ENCODE results near the gene PACSIN3.

The PACSIN3 gene

DNA sequence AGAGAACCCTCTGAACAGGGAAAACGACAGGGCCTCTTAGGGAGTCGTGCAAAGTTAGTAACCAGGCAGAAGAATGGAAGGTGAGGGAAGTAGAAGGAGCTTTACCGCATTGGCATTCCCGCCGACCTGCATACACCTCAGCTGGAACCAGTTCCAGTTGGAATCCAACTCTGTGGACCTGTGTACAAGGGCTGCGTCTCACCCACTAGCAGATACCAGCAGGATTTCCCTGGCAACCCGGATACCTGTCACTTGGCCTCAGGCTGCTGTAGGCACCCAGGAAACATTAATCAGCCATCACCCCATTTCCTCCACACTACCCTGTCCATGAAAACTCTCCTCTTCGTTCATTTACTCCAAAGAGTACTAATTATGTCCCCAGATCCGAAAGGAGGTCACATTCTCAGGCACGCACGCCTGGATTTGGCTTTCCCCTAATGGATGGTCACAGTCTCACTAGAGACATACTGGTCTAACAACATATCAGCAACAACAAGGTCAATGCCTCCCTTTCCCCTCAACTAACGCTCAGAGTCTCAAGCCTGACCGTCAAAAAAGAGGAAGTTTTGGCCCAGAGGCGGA is 10.4 kb downstream of the PACSIN3 start:
- no peak for DNase-seq

DNA sequence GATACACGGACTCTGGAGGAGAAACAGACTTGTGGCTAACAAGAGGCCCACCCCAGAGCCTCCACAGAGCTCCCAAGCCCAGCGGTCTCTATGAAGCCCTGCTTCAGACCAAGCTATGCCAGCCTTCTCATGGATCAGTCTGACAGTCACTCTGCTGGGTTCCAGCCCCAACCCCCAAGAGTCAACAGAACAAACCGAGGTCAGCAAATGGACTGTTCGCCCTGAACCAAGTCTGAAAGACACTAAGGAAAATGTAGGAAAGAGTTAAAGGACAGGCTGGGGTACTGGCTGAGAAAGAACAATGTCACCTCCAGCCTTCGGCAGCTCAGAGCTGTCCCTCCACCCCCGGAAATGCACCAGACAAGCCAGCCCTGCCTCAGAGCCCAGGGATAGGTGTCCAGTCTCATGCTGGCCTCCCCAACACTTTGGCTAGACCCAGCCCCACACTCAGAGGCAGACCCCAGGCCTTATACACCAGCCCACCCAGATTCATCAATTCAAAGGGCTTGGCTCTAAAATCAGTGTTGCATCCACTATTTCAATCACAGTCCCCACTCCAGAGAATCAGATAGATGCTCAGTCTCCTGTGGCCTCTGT is 13.4 kb downstream of the PACSIN3 start:
- no peak for DNase-seq

DNA sequence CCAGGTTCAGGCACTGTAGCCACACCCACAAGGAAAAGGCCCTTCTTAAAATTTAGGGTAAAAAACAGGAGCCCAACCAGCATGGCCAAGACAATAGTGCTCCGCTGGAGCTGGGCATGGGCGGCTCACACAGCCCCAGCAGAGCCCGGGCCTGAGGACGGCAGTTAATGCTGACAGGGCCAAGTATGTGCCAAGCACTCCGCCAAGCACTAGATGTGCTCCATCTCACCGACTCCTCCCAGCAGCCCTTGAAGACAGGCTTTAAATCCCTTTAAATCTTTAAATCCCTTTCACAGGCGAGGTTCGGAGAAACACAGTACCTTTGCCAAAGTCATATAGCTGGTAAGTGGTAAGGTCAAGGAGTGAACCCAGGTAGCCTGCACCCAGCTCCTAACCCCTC is 14.4 kb downstream of the PACSIN3 start:
- no peak for DNase-seq

DNA sequence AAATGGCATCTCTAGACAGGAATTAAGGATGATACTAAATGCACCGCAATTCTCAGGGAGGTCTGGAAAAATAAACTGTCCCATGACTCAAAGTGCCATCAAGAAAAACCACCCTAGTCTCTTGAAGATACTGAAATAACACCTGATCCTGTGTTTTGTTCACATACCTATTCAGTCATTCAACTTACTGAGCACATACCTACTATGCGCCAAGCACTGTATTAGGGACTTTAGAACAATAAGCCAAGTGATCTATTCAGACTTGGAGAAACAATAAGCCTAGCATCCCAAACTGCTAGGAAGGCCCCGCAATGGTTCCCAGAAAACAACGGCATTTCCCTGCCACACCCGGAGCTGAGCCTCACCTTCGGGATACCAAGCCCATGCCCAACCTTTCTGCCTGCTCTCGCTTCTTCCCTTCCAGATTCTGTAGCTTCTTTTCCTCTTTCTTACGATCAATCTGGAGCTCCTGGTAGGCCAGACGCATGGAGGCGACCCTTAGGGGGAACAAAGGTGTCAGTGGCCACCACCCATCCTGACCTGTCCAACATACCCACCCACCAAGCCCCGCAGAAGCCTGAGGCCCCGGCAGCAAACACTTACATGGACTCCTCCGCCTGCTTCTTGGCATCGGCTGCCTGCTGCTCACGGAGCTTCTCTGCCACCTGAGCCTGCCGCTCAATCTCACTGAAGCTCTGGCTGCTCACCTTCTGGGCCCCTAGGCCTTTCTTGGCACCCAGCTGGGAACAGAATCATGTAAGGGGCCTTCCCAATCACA is 15.0 kb downstream of the PACSIN3 start:
- no peak for DNase-seq

DNA sequence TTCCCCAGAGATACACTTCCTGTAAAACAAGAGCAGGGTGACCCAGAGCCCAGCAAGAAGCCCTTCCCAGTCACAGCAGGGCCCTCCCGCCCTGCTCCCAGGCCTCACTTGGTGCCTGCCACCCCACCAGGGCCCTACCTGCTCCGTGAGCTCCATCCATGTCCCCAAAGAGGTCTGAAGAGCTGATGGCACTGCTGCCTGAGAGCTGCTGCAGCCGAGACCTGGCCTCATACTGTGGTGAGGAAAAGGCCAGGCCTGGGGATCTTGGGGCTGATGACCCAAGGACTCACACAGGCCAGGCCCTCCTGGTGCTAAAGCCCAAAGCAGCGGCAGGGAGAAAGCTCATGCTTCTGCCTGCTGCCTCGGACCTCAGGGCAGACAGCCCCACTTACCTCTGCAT is 19.9 kb downstream of the PACSIN3 start:
- DNase-seq = no peak

DNA sequence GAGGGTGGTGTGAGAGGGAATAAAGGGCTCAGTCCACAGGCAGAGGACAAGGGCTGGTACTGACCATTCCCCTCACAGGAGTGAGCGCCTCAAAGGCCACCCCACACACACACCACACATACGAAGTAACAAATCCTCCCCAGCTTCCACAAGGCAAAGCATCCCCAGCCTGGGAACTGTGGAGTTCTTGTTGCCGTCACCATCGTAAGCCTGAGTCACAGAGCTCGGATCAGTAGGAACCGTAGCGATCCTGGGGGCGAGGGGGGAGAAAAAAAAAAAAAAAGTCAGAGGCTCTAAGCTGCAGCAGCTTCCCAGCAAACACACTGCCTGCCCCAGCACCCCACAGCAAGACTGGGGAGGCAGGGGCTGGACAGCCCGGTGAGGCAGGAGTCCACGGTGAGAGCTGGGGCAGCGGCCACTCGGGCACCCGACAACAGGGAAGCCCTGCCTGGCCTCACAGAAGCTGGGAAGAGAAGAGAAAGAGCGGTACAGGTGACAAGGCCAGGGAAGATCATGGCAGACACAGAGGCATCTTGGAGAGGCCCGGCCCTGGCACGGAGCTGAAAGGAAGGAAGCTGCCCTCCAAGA is 20.9 kb downstream of the PACSIN3 start:
- DNase-seq = no peak

DNA sequence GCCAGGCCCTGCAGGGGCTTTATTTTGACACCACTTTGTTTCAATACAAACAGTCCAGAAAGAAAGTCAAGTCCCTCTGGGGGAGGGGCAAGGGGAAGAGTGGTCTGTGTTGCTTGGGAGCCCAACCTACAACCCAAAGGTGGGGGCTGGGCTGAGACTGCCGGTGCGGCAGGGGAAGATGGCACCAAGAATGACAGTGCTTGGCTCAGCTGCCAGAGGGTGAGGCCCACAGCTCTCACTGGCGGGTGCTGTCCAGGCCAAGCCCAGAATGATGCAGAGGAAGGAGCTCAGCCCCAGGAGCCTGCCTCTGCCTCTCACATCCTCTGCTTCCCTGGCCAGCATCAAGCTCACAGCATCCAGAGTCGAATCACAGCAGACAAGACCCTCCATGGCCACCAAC is 21.9 kb downstream of the PACSIN3 start:
- no peak for DNase-seq

DNA sequence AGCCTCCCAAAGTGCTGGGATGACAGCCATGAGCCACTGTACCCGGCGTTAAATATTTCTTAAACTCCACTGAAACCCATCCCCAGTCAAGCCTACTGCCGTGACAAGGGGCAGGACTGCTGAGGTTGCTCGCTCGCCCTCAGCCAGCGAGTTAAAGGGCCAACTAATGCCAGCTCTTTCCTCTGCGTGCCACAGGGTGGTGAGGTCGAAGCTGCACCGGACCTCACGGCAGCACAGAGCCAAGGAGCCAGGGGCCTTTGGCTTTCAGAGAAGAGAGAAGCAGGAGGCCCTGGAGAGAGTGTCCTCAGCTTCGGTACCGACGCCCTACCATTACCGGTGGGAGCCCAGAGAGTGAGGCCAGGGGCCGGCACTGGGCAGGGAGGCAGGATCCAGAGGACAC is 22.3 kb downstream of the PACSIN3 start:
- DNase-seq = no peak

DNA sequence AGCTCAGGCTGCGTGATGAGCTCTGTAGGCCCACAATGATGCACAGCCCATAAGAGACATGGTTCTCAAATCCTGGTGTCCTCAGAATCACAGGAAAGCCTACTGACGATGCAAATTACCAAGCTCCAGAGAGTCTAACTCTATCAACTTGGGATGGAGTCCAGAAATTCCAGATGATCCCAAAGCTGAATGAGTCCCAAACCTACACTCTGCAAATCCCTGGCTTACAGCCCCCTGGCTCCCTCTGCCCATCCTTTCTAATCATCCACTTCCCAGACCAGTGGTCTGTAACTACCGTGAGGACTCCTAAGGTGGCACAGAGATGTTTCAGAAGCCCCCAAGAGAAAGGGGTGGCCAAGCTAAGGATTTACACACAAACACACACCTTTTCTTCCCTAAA is 23.0 kb downstream of the PACSIN3 start:
- DNase-seq = no peak

DNA sequence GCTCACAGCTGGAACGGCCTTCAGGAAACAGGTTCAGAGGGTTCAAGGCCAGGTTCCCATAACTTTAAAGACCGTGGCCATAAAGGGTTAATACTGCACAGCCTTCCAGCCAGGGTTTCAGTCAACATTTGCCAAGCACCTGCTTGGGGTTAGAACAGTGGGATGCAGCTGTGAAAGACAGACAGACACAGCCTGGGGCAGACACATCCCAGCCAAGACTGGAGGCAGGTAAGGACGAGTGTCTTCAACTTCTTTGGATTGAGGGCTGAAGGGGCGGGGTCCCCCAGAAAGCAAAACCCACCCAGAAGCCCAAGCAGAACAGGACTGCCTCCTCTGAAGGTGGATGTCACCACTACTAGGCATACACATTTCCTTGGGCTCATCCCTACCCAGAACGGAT is 23.8 kb downstream of the PACSIN3 start:
- DNase-seq = no peak

DNA sequence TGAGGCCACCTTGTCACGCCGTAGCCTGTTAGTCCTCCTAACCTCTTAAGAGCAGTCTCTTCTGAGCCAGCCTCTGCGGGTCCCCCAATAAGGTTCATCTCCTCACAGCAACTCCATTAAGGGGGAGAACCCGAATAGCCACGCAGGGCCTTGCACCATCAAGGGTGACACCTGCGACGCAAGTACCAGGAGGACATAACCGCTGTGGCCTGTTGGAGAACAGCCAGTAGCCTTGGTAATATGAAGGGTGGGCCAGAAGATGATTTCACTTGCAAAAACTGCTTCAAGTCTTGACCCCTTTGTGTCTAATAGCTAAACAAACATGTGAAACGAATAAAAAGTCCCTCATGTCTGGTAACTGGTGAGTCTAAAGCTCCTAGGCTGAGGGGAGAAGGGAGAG is 24.3 kb downstream of the PACSIN3 start:
- no peak for DNase-seq

DNA sequence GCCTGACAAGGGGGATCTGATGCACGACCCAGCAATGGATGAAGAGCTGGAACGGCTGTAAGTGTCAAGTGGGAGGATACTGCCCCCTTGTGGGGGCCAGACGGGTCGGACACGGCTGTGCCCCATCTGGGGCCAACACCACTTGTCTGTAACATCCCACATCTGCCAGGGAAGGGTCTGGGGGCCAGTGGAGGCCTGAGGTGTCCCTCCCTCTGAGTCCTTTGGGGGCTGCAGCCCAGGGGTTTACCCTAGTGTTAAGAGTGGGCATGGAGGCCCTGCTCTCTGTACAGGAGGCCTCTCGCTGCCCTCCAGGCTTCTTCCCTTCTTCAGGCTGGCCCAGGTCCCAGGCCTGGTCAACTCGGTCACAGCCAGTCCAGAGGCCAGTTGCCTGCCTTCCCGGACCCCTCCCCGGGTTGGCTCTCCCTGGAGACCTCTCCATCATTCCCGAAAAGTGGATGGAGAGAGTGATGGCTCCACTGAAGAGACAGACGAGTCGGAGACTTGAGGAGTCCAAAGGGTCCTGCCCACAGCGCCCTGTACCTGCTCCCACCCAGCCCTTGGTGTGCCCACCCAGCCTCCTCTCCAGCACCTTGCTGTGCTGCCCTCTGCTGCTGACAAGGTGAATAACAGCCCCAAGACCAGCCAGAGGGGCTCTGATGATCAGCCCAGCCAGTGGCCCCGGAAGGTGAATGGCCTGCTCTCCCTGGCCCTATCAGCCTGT is 24.9 kb downstream of the PACSIN3 start:
- DNase-seq = peak; percentile 47

DNA sequence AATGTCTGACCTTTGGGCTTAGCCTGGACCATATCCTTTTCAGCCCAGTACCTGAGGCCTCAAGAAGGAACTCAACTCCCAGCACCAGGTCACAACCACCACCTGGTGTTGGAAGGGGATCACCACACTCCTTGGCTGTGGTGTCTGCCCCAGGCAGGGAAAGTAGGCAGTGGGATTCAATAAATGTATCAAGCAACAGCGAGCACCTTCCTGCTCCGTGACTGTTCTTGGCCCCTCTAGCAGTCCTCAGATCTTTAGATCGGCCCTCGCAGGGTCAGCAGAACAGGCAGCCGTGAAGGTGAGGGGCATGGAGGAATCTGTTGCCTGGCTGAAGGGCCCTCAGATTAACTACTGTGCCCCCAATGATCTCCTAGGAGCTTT is 25.5 kb downstream of the PACSIN3 start:
- DNase-seq = no peak

DNA sequence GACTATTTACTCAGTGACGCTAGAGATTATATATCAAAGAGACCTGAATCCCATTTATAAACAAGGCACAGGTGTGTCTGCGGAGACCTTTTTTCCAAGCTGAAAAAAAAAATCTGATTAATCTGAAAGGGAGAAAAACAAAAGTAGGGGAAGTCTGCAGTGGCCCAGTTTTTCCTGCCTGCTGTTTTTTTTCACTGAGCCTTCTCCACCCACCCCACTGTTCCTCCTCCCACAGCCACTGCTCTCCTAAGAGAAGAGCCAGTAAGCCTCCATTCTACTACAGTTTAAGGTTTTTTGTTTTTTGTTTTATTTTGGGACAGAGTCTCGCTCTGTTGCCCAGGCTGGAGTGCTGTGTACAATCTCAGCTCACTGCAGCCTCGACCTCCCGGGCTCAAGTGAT is 28.0 kb downstream of the PACSIN3 start:
- DNase-seq = no peak

DNA sequence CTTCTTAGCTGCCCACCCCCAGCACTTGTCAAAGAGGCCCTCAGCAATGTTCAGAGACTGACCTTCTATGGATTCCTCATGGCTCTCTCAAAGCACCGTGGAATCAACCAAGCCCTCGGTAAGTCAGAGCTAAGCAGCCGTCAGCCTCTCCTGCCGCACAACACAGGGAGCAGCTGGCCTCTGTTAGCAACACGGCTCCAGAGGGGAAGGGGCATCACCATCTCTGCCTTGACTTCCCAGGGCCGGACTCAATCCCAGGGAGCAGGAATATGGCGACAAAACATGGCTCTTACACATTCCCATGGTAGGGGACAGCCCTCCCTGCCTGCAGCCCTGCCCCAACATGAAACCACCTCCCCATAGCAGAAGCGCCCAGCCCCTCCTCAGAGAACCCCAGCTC is 28.4 kb downstream of the PACSIN3 start:
- DNase-seq = no peak

DNA sequence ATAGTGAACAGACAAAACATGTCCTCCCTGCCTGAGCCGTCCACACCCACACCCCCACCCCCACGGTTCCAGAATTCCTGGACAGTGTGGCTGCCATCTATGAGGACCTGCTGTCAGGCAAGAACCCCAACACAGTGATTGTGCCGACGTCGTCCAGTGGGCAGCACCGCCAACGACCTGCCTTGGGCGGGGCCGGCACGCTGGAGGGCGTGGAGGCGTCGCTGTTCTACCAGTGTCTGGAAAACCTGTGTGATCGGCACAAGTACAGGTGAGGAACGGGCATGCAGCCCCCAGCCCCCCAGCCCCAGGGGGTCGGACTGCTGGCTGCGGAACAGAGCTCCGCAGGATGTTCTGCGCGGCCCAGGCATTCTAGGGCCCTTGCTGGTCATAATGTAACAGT is 29.3 kb downstream of the PACSIN3 start:
- DNase-seq = no peak

DNA sequence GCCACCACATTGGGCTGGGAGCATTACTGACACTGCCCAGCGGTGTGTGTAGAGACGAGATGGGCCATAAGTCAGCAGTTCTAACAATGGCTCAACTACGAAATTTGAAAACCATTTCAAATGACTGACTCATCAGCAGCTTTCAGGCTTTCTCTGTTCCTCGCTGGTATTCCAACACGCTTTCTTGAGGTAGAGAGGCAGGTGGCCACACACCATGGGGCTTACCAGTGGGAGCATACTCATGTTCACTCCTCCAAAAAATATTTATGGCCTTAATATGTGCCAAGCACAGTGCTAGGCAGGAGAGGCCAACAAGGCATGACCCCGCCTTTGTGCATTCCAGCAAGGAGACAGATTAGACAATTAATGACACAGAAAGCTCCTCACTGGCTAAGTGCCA is 29.9 kb downstream of the PACSIN3 start:
- no peak for DNase-seq

DNA sequence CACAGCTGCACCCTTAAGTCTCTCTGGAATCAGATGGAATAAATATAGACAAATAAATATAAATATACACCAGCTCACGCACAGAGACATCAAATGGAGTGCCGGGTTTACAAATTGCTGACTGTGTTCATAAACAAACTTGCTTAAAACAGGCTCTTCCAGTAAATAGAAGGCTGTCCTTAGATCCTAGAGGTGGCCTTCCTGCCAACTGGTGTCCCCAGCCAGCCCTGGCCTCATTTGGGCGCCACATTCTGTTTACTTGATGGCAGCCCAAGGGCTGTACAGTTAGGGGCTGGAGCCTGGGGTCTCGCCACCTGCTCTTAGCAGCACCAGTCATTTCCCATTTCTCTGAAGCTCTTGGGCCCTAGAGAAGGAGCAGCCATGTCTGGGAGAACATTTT is 30.4 kb downstream of the PACSIN3 start:
- no peak for DNase-seq

DNA sequence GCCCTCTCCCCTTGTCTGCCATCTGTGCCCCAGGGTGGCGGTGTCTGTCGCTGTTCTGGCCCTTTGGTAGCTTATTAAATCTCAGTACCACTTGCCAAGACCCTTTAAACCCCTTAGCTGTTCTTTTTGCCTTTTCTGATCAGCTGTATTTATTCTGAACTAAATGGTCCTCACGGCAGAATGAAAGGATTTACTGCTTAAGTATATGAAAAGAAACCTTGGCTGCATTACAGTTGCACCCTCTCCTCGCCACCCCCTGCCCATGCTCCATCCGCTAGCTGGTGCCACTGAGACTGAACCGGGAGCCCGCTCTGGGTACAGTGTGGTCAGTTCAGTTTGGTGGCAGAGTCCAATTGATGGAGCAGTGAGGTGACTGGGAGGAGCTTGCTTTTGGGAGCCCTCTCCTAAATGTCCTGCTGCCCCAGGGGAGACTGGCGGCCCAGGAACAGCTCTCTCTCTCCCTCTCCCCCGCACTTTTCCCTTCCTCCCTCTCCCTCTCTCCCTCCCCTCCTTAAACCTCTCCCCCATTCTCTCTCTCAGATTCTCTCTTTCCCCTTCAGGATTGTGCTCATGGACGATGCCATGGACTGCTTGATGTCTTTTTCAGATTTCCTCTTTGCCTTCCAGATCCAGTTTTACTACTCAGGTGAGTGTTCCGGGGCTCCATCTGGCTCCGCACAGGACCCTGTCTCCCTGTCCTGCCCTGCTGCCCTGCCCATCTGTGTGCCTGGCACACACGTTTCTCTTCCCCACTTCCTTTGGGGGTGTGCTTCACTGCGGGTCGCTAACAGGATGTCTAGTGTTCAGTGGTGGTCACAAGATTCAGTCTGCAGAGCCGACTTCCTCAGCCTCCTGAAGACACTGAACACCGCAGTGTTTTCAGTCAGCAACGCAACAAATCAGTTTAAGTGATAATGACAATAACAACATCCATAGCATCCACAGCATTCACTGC is 31.3 kb downstream of the PACSIN3 start:
- DNase-seq = no peak

DNA sequence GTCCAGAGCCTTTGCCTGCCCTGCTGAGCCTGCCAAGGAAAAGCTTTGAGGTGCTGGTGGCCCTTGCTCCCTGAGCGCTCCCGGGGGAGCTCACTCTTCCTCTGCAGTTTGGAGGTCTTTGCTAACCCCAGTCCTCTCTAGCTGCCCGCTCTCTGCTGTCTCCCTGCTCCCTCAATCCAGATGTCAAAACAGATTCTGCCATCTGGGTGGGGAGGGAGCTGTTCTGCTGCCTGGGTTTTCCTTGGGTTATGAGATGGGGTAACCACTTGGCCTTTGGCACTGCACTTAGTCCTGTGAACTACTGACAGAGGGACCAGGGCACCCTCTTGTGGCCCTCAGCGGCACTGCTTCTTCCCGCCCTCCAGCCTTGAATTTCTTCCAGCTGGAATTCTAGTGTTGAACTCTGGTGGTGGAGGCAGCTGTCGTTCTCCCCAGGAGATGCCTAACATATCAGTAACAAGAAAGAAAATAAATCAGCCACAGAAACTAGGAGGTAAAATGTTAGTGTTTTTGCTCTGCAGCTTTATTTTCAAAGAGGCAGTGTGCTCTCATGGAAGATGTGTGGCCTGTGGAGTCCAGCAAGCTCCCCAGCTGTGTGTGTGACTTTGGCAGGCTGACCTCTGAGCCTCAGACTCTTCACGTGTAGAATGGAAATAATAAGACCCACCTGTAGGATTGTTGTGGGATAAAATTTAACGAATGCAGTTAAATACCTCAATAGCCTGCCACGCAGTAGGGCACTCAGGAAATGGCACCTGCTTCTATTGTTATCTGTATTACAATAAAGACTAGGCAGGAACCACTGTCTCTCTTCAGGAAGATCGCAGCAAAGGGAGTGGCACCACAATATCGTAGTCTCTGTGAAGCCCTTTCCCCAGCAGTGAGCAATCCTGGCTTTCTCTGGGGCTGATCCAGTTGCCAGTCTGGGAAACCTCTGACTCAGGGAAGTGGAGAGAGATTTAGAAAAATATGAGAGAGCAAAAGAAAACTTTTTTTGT is 33.0 kb downstream of the PACSIN3 start:
- DNase-seq = peak; percentile 51

Data from stimulated activated CD4-positive, alpha-beta T cell treated with anti-CD3 and anti-CD28 coated beads, Interleukin-1b, Interleukin-23, amount 100 ng/mL, for 48 hours (primary cell).